GM20000 (cell line): ENCODE results near the gene RHEB.

ENCODE experiments used
- DNase-seq: peaks from one replicate; pipeline ENCODE4 v3.0.0; 2012; ENCODE audit warnings: low spot score
- TF ChIP-seq, protein P1 (sequence below): IDR thresholded peaks from 2 replicates; pipeline ENCODE4 v1.5.1; 2012; ENCODE audit warnings: mild to moderate bottlenecking, control low read depth; ENCODE audit errors: extremely low read depth, missing control alignments

RHEB gene

DNA sequence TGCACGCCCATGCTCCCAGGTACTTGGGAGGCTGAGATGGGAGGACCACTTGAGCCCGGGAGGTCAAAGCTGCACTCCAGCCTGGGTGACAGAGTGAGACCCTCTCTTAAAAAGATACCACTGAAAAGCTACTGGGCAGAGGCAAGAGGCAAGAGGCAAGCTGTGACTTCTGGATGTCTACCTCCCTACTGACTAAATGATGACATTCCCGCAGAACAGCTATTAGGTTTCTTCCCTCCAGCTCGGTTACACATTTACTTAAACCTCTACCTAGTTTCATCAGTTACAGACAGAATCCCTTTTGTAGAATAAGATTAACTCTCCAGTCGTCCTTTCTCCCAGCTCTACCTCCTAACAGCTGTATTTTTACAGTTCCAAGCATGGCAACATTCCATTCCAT, 21.2 kb downstream of the RHEB start:
- DNase-seq = no peak
- TF ChIP-seq, protein P1, sequence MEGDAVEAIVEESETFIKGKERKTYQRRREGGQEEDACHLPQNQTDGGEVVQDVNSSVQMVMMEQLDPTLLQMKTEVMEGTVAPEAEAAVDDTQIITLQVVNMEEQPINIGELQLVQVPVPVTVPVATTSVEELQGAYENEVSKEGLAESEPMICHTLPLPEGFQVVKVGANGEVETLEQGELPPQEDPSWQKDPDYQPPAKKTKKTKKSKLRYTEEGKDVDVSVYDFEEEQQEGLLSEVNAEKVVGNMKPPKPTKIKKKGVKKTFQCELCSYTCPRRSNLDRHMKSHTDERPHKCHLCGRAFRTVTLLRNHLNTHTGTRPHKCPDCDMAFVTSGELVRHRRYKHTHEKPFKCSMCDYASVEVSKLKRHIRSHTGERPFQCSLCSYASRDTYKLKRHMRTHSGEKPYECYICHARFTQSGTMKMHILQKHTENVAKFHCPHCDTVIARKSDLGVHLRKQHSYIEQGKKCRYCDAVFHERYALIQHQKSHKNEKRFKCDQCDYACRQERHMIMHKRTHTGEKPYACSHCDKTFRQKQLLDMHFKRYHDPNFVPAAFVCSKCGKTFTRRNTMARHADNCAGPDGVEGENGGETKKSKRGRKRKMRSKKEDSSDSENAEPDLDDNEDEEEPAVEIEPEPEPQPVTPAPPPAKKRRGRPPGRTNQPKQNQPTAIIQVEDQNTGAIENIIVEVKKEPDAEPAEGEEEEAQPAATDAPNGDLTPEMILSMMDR = no peak

DNA sequence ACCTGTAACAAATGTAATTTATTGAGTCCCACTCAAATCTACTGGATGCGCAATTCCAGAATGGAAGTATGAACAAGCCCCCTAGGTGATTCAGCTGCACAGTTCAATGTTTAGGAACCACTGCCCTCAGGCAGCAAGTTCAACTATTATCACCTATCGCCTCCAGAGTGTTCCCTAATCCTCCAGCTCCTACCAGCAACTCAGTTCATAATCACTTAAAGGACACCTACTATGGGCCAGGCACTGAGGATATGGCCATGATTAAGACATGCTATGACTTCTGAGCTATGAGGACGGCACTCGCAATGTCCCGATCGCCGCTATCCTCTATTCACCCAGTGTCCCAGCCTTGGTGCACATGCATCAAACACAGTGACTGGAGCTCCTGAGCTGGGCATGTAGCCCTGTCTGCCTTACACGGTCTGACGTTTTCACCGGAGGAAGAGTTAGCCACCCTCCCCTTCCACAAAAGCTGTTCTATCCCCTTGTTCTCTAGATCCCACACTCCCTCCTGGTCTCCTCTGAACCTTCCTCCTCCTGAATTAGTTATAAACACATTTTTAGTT, 22.3 kb downstream of the RHEB start:
- TF ChIP-seq, protein P1 = no peak
- no peak for DNase-seq

DNA sequence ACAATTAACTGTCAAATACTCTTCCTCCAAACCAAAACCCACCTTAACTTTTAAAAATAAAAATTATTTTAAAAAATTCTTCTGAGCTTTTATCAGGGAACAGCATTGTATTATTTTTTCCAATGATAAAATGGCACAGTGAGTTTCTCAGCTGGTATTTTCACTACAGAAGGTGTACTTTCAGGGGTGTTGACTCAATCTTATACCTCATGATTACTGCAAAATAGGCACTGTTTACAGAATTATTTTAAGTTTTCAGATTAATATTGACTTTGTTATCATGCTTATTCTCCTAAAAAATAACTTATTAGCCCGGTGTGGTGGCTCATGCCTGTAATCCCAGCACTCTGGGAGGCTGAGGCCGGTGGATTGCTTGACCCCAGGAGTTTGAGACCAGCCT, 24.3 kb downstream of the RHEB start:
- DNase-seq = no peak
- TF ChIP-seq, protein P1 = no peak

DNA sequence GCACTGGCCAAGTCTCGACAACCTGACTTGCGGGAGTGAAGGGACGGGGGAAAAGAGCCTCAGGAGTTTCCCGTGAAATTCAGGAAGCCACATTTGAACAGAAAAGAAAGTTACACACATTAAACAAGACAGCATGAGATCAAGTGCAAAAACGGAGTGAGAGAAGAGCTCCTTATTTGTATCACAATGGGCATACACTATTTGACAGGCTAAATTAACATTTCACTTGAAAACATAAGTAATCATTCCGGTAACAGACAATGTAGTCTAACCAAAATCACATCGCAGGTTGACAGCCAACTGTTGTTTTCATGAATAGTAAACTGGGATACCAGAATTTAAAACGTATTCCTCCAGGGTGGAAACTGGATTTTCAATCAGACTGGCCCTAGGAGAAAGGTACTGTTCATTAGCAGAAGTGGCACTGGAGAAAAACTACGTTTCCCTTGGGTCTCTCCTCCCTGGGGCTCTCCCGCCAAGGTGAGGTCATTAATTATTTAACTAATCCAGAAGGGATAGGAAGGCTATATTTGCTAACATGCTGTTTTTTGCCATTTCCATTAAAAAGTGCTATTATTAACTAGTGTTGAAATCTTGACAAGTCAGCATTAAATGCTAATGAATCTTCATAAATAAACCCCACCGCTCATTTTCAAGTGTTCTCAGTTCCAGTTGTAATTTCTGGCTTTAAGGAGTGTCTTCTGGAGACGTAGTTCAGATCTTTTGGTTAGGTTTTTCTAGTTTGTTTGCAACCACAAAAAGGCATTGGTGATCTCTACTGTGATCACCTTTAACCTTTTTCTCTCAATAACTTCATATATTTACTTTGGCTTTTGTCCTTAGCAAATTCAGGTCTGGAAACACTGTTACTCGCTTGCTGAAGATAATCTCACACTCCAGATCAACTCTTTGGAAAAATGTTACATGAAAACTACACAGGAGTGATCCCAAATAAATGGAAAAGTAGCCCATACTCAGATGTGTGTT, 25.1 kb downstream of the RHEB start:
- TF ChIP-seq, protein P1 = no peak
- no peak for DNase-seq

DNA sequence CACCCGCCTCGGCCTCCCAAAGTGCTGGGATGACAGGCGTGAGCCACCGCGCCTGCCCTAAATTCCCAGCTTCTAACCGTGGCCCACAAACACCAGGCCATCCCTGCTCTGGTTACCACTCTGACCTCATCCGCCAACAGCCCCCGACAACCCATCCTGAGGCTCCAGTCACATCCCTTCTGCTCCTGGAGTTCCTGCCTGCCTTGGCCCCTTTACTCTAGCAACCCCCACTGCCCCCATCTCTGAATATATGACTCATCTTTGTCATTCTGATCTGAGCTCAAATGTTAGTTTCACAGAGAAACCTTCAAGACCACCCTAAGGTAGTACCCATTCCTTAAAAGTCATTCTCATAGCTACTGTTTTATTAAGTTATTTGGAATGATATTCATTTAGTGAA, 26.6 kb downstream of the RHEB start:
- TF ChIP-seq, protein P1 = no peak
- no peak for DNase-seq

DNA sequence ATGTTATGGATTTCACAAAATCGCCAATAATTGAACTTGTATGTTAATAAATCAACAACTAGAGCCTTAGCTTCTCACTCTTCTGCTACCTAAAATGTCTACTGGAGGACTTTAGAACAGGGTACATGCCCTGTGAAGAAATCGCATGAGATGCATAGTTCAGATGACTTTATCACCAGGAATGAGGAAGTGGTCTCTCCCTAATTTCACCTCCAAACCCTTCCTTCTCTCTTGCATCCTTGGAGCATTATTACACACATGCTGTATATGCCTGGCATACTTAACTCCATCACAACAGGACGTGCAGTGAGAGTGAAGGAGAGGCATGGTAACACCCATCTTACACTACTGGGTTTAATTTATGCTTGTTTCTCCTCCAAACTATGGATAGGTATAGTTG, 27.8 kb downstream of the RHEB start:
- TF ChIP-seq, protein P1 = no peak
- DNase-seq = no peak

DNA sequence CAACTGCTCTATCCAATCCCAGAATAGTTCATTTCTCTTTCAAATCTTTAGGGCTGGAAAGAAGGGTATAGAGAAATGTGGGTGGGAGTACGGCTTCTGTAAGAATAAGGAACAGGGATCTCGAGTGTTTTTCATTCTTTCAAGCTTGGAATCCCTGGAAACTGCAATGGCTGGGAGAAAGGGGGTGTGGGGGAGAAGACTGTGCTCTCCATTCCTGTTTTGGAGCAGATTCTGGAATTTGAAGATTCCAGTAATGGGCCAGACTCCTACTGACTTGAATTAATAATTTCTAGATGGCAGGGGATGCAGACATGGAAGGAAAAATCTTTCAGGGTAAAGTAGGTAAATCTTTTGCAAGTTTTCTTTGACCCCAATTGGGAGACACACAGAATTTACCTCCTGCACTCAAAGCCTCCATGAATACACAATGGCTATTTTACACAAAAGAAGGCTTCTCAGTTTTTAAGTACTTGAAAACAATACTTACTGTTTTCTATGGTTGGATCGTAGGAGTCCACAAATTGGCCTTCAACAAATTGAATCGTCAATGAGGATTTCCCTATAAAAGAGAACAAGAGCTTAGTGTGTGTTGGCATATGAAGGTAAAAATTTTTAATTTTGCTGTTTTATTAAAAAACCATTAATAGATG, 29.1 kb downstream of the RHEB start:
- DNase-seq = no peak
- TF ChIP-seq, protein P1 = no peak
